Skin epidermis (tissue), 12 donors: ENCODE results near the gene KRTAP5-7.

Experiments used
- H3K27ac ChIP-seq, 21 experiments: fragments of 200-600 bp; sonication (generic) in 11 of 21; one replicate each; pipeline ENCODE4 v1.5.0; 2020; ENCODE audit warnings: mild to moderate bottlenecking in 3 of 21, inconsistent platforms in 2 of 21, moderate library complexity in 2 of 21
- H3K4me3 ChIP-seq, 7 experiments: fragments of 200-600 bp; sonication (generic) in 2 of 7; one replicate each; pipeline ENCODE4 v1.5.0; 2020; ENCODE audit warnings: inconsistent platforms in 2 of 7, mild to moderate bottlenecking in 2 of 7, moderate library complexity in 1 of 7

Gene KRTAP5-7

DNA sequence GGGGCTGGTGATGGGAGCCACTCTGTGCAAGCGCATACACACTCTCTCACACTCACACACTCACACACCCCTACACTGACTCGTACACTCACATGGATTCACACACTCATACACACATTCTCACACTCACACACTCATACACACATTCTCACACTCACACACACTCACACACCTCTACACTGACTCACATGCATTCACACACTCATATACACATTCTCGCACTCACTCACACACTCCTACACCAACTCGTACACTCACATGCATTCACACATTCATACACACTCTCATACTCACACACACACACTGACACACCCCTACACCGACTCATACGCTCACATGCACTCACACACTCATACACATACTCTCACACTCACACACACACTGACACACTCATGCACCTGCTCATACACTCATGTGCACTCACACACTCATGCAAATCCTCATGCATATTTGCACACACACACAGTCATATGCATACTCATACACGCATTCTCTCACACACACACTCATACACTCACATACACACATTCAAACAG lies 50.5 kb downstream of the KRTAP5-7 start:
- no peak overlapping the region for H3K27ac ChIP-seq
- no peak overlapping the region for H3K4me3 ChIP-seq
